Measurements from ENCODE around the gene POLE. TPM values are rescaled to one million over a fixed set of nuclear protein-coding genes. Genes with fewer than 3 reads are reported as not detected.

POLE gene
- total RNA-seq, 4 donors from 2014 or later: 7.2 to 63.8 (median 23.3) TPM

DNA sequence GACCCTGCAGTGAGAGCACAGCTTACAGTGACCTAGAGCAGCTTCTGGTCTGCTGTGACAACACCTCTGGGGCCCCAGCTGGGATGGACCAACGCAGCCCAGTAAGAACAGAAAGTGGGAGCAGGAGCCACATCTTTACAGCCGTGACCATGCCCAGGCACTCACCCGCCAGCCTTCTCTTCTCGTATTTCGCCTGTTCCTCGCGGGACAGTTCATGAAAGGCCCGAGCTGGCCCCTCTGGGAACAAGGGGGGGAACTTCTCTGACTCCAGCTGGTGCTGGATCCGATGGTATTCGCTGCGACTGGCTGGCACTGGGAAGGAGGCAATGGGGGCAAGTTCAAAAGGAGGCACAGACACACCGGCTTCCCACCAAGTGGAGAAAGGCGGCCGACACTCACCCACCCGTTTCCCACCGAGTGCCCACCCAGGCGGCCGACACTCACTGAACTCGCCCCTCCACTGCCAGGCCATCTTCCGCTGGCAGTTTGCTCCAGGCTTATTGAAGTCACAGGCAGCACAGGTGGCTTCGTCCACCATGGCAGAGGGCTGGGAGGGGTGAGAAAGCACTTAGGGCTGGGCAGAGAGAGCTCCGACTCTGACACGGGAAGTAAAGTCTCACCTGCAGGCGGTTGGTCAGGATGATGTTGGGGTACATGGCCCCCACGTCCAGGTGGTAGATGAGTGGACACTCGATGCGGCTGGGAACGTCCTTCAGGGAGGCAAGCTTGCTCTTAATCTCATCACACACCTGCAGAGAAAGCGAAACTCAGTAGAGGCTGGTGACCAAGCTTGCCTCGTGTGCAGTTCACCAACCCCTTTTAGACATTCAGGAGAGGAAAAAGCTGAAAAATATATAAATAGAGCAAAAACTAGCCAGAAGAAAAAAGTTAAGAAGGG lies 18.7 kb downstream of the POLE start:
- H3K36me3 ChIP-seq: peaks cover 0 to 100% of the 10 kb centered on the region in 2 donors
- no peak for ATAC-seq
- H3K9me3 ChIP-seq: no peaks in the 10 kb centered on the region
- no peaks in the 10 kb centered on the region for H3K4me1 ChIP-seq
- no peak overlapping the region for H3K27ac ChIP-seq
- H3K27me3 ChIP-seq: no peaks in the 10 kb centered on the region
- TF ChIP-seq CTCF (IDR thresholded peaks at IDR 0.05) (no peak), POLR2AphosphoS5 (IDR thresholded peaks at IDR 0.05) (no peak), POLR2A (IDR thresholded peaks at IDR 0.05) (no peak), EP300 (IDR thresholded peaks at IDR 0.05) (no peak)
- 89 to 100% methylated on average over 1 to 7 of the region's 30 CpGs for WGBS, 2 donors (ENCODE audit: low coverage in 1 of 2)
- no peak overlapping the region for H3K4me3 ChIP-seq

DNA sequence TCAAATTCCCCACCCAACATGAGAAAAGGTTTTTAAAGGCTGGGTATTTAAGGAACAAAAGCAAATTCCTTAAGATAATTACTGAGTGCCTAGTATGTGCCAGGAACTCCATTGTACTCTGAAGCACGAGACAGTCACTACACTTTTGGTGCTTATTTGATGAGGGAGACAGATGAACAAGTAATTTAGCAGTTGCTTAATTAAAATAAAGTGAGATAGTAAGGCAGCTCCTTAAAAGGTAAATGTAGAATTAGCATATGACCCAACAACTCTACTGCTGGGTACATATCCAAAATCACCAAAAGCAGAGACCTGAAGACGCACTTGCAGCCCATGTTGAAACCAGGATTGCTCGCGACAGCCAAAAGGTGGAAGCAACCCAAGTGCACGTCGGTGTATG lies 21.3 kb downstream of the POLE start:
- no peak for TF ChIP-seq CTCF (IDR thresholded peaks at IDR 0.05)
- no peak for TF ChIP-seq POLR2A (IDR thresholded peaks at IDR 0.05)
- no peak for TF ChIP-seq EP300 (IDR thresholded peaks at IDR 0.05)
- TF ChIP-seq POLR2AphosphoS5 (IDR thresholded peaks at IDR 0.05): no peak
- no peak overlapping the region for H3K27ac ChIP-seq
- no peaks in the 10 kb centered on the region for H3K27me3 ChIP-seq
- 91 to 97% methylated on average over 4 to 6 of the region's 6 CpGs for WGBS, 2 donors (ENCODE audit: low coverage in 1 of 2)
- no peaks in the 10 kb centered on the region for H3K4me1 ChIP-seq
- peaks cover 0 to 100% of the 10 kb centered on the region in 2 donors for H3K36me3 ChIP-seq
- ATAC-seq: no peak
- H3K4me3 ChIP-seq: no peak overlapping the region
- H3K9me3 ChIP-seq: no peaks in the 10 kb centered on the region

- no peaks in the 10 kb centered on the region for H3K27me3 ChIP-seq
- no peak overlapping the region for H3K27ac ChIP-seq
- peaks cover 0 to 100% of the 10 kb centered on the region in 2 donors for H3K36me3 ChIP-seq
- no peak for ATAC-seq
- 92 to 94% methylated on average over 12 of the region's 13 CpGs for WGBS, 2 donors (ENCODE audit: low coverage in 1 of 2)
- no peak overlapping the region for H3K4me3 ChIP-seq
- no peaks in the 10 kb centered on the region for H3K4me1 ChIP-seq
- H3K9me3 ChIP-seq: no peaks in the 10 kb centered on the region
- TF ChIP-seq POLR2A (IDR thresholded peaks at IDR 0.05) (no peak), CTCF (IDR thresholded peaks at IDR 0.05) (no peak), EP300 (IDR thresholded peaks at IDR 0.05) (no peak), POLR2AphosphoS5 (IDR thresholded peaks at IDR 0.05) (no peak)
Observed at GRCh38 chr12:132665149-132665491, 22.0 kb downstream of the POLE start.

DNA sequence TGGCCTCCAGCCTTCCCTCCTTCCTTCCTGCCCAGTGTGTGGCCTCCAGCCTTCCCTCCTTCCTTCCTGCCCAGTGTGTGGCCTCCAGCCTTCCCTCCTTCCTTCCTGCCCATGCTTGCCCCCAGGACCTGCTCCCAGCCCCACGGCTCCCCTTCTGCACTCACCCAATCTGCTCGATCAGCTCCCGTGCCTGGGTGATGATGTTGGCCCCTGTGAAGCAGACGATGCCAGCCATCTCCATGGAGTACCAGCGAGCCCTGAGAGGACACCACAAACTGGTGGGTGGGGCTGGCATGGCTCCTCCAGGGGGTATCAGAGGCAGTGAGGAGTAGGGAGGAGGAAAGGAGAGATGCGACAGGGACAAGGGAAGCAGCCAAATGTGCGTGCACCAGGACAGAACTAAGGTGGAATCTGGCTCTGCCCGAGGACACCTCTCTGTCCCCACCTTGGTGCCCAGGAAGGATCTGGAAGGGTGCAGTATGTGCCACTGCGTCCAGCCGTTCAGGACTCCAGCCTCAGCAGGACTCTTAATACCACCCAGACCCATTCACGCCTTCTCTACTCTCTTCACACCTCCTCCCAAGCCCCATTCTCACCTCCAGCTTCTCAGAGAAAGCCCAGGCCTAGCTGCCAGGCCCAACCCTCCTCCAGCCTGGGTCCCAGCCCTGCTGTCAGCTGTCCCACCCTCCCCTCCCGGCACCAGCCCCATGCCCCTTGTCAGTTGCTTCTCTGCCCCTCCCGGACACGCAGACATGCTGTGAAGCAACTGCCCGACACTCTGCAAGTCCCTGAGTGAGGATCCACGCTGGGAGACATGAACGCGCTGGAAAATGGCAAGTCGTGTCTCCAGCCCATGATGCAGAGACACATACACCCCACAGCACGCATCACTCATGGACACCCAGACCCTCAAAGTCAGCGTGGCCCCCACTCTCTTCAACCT lies 22.7 kb downstream of the POLE start:
- WGBS, 2 donors (ENCODE audit: low coverage in 1 of 2): 78 to 80% methylated on average over 8 to 12 of the region's 21 CpGs
- Histone ChIP-seq H3K9me3 (no peaks in the 10 kb centered on the region), H3K27ac (no peak overlapping the region), H3K27me3 (no peaks in the 10 kb centered on the region), H3K4me1 (no peaks in the 10 kb centered on the region), H3K4me3 (no peak overlapping the region), H3K36me3 (peaks cover 0 to 100% of the 10 kb centered on the region in 2 donors)
- no peak for ATAC-seq
- TF ChIP-seq POLR2AphosphoS5 (IDR thresholded peaks at IDR 0.05) (no peak), CTCF (IDR thresholded peaks at IDR 0.05) (no peak), EP300 (IDR thresholded peaks at IDR 0.05) (no peak), POLR2A (IDR thresholded peaks at IDR 0.05) (no peak)

Measured in gastroesophageal sphincter (tissue), 4 donors.